K562 (cell line): ENCODE data around the gene ZNF32. TPM values are rescaled to one million over a fixed set of nuclear protein-coding genes. Genes with fewer than 3 reads are reported as not detected.

Experiments
- ATAC-seq: fragments of 200-7000 bp; cut with Tn5 transposase; 3 replicates; pipeline ENCODE4 v1.9.1; 2020; ENCODE audit warnings: moderate library complexity
- BruUV-seq: library from RNA; stranded (reverse); fragments of 400-500 nt; replicated peaks from 2 replicates; lab custom pipeline; 2021; lab: Mats Ljungman, UMichigan
- CTCF ChIA-PET: fragments of 300-600 bp; formaldehyde crosslinking; extraction: SDS; loops from one replicate; lab custom pipeline; 2021; ENCODE audit warnings: low intra/inter-chr PET ratio; lab: Yijun Ruan, JAX
- POLR2A ChIA-PET: fragments of 300-600, 350-650 bp; sonication (Branson Sonifier 250); formaldehyde crosslinking; extraction: SDS; loops from one replicate; lab custom pipeline; 2021; ENCODE audit warnings: antibody characterized with exemption, inconsistent platforms; lab: Yijun Ruan, JAX
- DNase-seq, 4 experiments: peaks; one replicate each; pipeline versions ENCODE4 v3.0.0 to v3.0.0-alpha.2; 2011 to 2018; ENCODE audit warnings: low spot score in 3 of 4, mixed read lengths in 3 of 4; ENCODE audit errors: extremely low read depth in 1 of 4
- FAIRE-seq: peaks from 2 replicates; lab custom pipeline; 2011; peaks lifted over from hg19 to GRCh38; lab: Jason Lieb, UNC
- H2AFZ ChIP-seq: 2 replicates; pipeline ENCODE4 v1.6.0; 2011; ENCODE audit warnings: low read depth, low read length, control low read depth, inconsistent platforms
- H3K27ac ChIP-seq: fragments of 200-600 bp; 3 replicates; pipeline ENCODE4 v1.8.0; 2011; ENCODE audit warnings: low read depth, mild to moderate bottlenecking, control low read depth, inconsistent platforms, low read length, moderate library complexity, mixed read lengths; ENCODE audit errors: extremely low read depth
- H3K27me3 ChIP-seq, 2 experiments: fragments of 300-600 bp in 1 of 2; 2 replicates in 1 of 2; 3 replicates in 1 of 2; pipeline versions ENCODE4 v1.6.0 to v1.8.0; 2011; ENCODE audit warnings: inconsistent platforms in 2 of 2, low read length in 2 of 2, mild to moderate bottlenecking in 1 of 2, mixed read lengths in 1 of 2, moderate library complexity in 1 of 2; ENCODE audit not compliant: control insufficient read depth in 2 of 2, insufficient read depth in 2 of 2
- H3K36me3 ChIP-seq: fragments of 300-600 bp; 3 replicates; pipeline ENCODE4 v1.8.0; 2011; ENCODE audit warnings: mild to moderate bottlenecking, low read length, inconsistent platforms; ENCODE audit not compliant: control insufficient read depth, insufficient read depth
- H3K4me1 ChIP-seq, 2 experiments: fragments of 200-600 bp in 1 of 2; replicated peaks in 1 of 2; 2 replicates in 1 of 2; 3 replicates in 1 of 2; pipeline versions ENCODE4 v1.5.1 to v1.8.0; 2011; ENCODE audit warnings: inconsistent platforms in 2 of 2, low read length in 2 of 2, mild to moderate bottlenecking in 1 of 2, mixed read lengths in 1 of 2, moderate library complexity in 1 of 2; ENCODE audit not compliant: control insufficient read depth in 2 of 2, insufficient read depth in 2 of 2
- H3K4me2 ChIP-seq: 2 replicates; pipeline ENCODE4 v1.6.1; 2011; ENCODE audit warnings: low read length, control low read depth, inconsistent platforms, mixed read lengths; ENCODE audit not compliant: insufficient read depth
- H3K4me3 ChIP-seq: fragments of 200-600 bp; sonication (generic), shearing (Covaris generic); 2 replicates; pipeline ENCODE4 v1.5.1; 2016; ENCODE audit warnings: control low read depth, inconsistent platforms
- H3K79me2 ChIP-seq: fragments of 200-600 bp; 3 replicates; pipeline ENCODE4 v1.8.0; 2011; ENCODE audit warnings: low read length, inconsistent platforms; ENCODE audit not compliant: control insufficient read depth, insufficient read depth
- H3K9ac ChIP-seq, 2 experiments: 2 replicates each; pipeline versions ENCODE4 v1.6.0 to v1.6.1; 2011; ENCODE audit warnings: low read depth in 2 of 2, low read length in 2 of 2, control low read depth in 1 of 2, inconsistent platforms in 1 of 2, mild to moderate bottlenecking in 1 of 2, mixed read lengths in 1 of 2; ENCODE audit not compliant: insufficient read depth in 1 of 2
- H3K9me1 ChIP-seq: one replicate; pipeline ENCODE4 v1.6.0; 2011; ENCODE audit warnings: inconsistent platforms, mild to moderate bottlenecking, low read length, moderate library complexity; ENCODE audit not compliant: control insufficient read depth, insufficient read depth
- H3K9me3 ChIP-seq: replicated peaks from 2 replicates; pipeline ENCODE4 v1.5.1; 2011; ENCODE audit warnings: low read depth, low read length, inconsistent platforms; ENCODE audit not compliant: control insufficient read depth, insufficient read depth
- H4K20me1 ChIP-seq: replicated peaks from 2 replicates; pipeline ENCODE4 v1.6.1; 2011; ENCODE audit warnings: low read length, inconsistent platforms, mixed read lengths; ENCODE audit not compliant: control insufficient read depth, insufficient read depth
- CTCF ChIP-seq, 3 experiments: IDR thresholded peaks in 2 of 3; conservative IDR thresholded peaks in 1 of 3; 2 replicates each; pipeline ENCODE4 v1.5.1; 2011 to 2012; ENCODE audit warnings: low read length in 3 of 3, mild to moderate bottlenecking in 3 of 3, control low read depth in 2 of 3, improper control_type of control experiment in 1 of 3, inconsistent platforms in 1 of 3, low read depth in 1 of 3, mixed read lengths in 1 of 3, moderate library complexity in 1 of 3; ENCODE audit not compliant: insufficient read depth in 2 of 3
- E2F6 ChIP-seq, 2 experiments: IDR thresholded peaks; 2 replicates each; pipeline ENCODE4 v1.6.1; 2011; ENCODE audit warnings: borderline replicate concordance in 1 of 2, control low read depth in 1 of 2, low read depth in 1 of 2, low read length in 1 of 2, mild to moderate bottlenecking in 1 of 2, mixed read lengths in 1 of 2, moderate library complexity in 1 of 2; ENCODE audit not compliant: insufficient read depth in 1 of 2, insufficient read length in 1 of 2, poor library complexity in 1 of 2, severe bottlenecking in 1 of 2; ENCODE audit errors: extremely low read depth in 1 of 2
- HBP1 ChIP-seq: fragments of 450-650 bp; formaldehyde crosslinking; IDR thresholded peaks from 2 replicates; pipeline ENCODE4 v1.4.0; 2022; ENCODE audit warnings: missing genetic modification characterization
- LCOR ChIP-seq: sonication (generic); formaldehyde crosslinking; IDR thresholded peaks from 2 replicates; pipeline ENCODE4 v1.8.0; 2022; ENCODE audit warnings: mild to moderate bottlenecking, missing genetic modification reagents
- PRDM10 ChIP-seq: fragments of 450-650 bp; IDR thresholded peaks from 2 replicates; pipeline ENCODE4 v1.6.1; 2018; ENCODE audit not compliant: partially characterized antibody
- RAD21 ChIP-seq, 2 experiments: fragments of 250-450 bp in 1 of 2; fragments of 450-650 bp in 1 of 2; sonication (Bioruptor Pico) in 1 of 2; formaldehyde crosslinking in 1 of 2; IDR thresholded peaks in 1 of 2; conservative IDR thresholded peaks in 1 of 2; 2 replicates each; pipeline versions ENCODE4 v1.4.0 to v1.8.0; 2020 to 2022; ENCODE audit warnings: mild to moderate bottlenecking in 2 of 2, moderate library complexity in 1 of 2
- UBTF ChIP-seq, 2 experiments: IDR thresholded peaks; 2 replicates each; pipeline ENCODE4 v1.6.1; 2012; ENCODE audit warnings: improper control_type of control experiment in 2 of 2, low read depth in 2 of 2, low read length in 2 of 2, borderline replicate concordance in 1 of 2
- ZNF24 ChIP-seq: fragments of 450-650 bp; IDR thresholded peaks from 2 replicates; pipeline ENCODE4 v1.6.1; 2016
- WGBS: fragments of 100-300 bp; shearing (Covaris generic); methylation state at CpG from one replicate; pipeline ENCODE4 v1.1.6; 2016; ENCODE audit warnings: low coverage, mixed read lengths; ENCODE audit not compliant: insufficient coverage; ENCODE audit errors: missing lambda C conversion rate; 5-methylcytosine and 5-hydroxymethylcytosine counted together
- in situ Hi-C: fragments of 300-500 bp; cut with MboI; formaldehyde crosslinking; loops from 4 replicates; pipeline ENCODE4 v1.15.0; 2018; ENCODE audit warnings: inconsistent platforms, mixed read lengths
- intact Hi-C: fragments of 100-400 bp; cut with micrococcal nuclease; formaldehyde crosslinking; loops from 2 replicates; pipeline ENCODE4 v1.14.2; 2022
- polyA plus RNA-seq, 8 experiments: library from polyadenylated mRNA; depleted of rRNA in 4 of 8; stranded (reverse) in 5 of 8; unstranded in 3 of 8; fragments of >200 nt; fragmentation: Nextera tagmentation in 2 of 8; fragmentation: Illumina TruSeq in 1 of 8; extraction: Ambion mirVana in 2 of 8; extraction: Trizol in 1 of 8; gene quantifications; 2 replicates each; pipeline versions ENCODE4 v1.2.1 to v1.2.3, GENCODE V29; 2011 to 2014; ENCODE audit warnings: inconsistent platforms in 1 of 8, missing spikeins in 1 of 8
- total RNA-seq, 7 experiments: library from RNA; depleted of rRNA in 6 of 7; stranded (reverse); fragments of >200 nt in 6 of 7; fragmentation: Illumina TruSeq in 2 of 7; extraction: Trizol in 2 of 7; gene quantifications; 2 replicates each; pipeline versions ENCODE4 v1.2.1 to v1.2.3, GENCODE V29; 2011 to 2021; ENCODE audit warnings: low replicate concordance in 1 of 7

The ZNF32 gene
- total and polyA plus RNA-seq, 9 of the 15 experiments (the other 6 are each of a cell fraction or from before 2014, with no cell fraction given): 17.3 to 57.0 (median 26.3) TPM

- H3K27me3 ChIP-seq: peaks cover 45 to 57% of the 10 kb centered on the region in 2 experiments
- H3K4me1 ChIP-seq: peaks cover 0 to 10% of the 10 kb centered on the region in 2 experiments; a peak in 1 of 5 replicates
- 6% methylated on average over 34 of the region's 35 CpGs for WGBS
- no peak for FAIRE-seq
- no peak overlapping the region for H2AFZ ChIP-seq
- H3K9me3 ChIP-seq: no peaks in the 10 kb centered on the region
- H3K79me2 ChIP-seq: no peaks in the 10 kb centered on the region
- BruUV-seq: no TSS peak
- intact Hi-C loops: loop anchor here (10.0 kb wide), 1 partner anchor 183 kb away; no protein-coding TSS in a partner anchor
- CTCF ChIA-PET: interaction anchor here (0.6 to 0.7 kb wide), 2 partner anchors 643 to 714 kb away, joined by 4 to 5 read pairs; no protein-coding TSS in a partner anchor
- DNase-seq: peak; percentile 45 to 69 (median 52)
- POLR2A ChIA-PET: interaction anchor here (0.7 kb wide), 1 partner anchor 45 kb away, joined by 3 read pairs; no protein-coding TSS in a partner anchor
- H3K27ac ChIP-seq: no peak overlapping the region
- H3K9ac ChIP-seq: no peak overlapping the region
- in situ Hi-C loops: loop anchor here (10.0 kb wide), 1 partner anchor 1197 kb away; no protein-coding TSS in a partner anchor
- H4K20me1 ChIP-seq: peaks cover 5% of the 10 kb centered on the region; the same call in 1 of the 2 replicates
- no peak overlapping the region for H3K4me2 ChIP-seq
- H3K36me3 ChIP-seq: no peaks in the 10 kb centered on the region
- peak; percentile 90 for ATAC-seq
- H3K9me1 ChIP-seq: no peaks in the 10 kb centered on the region
- H3K4me3 ChIP-seq: no peak overlapping the region
- TF ChIP-seq PRDM10: peak; percentile 13
- peak in 1 of 2 experiments; percentile 34 for TF ChIP-seq E2F6 (IDR thresholded peaks at IDR 0.05; ENCODE audit: borderline replicate concordance in 1 of 2, extremely low read depth in 1 of 2, insufficient read depth in 1 of 2, insufficient read length in 1 of 2, low read depth in 1 of 2, low read length in 1 of 2, poor library complexity in 1 of 2, severe bottlenecking in 1 of 2)
- TF ChIP-seq CTCF (IDR thresholded peaks at IDR 0.05 in 2 of 3, conservative IDR thresholded peaks at IDR 0.05 in 1 of 3; ENCODE audit: insufficient read depth in 2 of 3, low read depth in 1 of 3, low read length in 3 of 3): peak in 2 of 3 experiments; percentile 32 to 41; a peak in 5 of 6 replicates
- TF ChIP-seq RAD21 (CRISPR knock-in tag; conservative IDR thresholded peaks at IDR 0.05 in 1 of 2, IDR thresholded peaks at IDR 0.05 in 1 of 2): peak in 1 of 2 experiments; percentile 33; a peak in 2 of 4 replicates
- no peak for TF ChIP-seq HBP1 (CRISPR knock-in tag)
- TF ChIP-seq UBTF (IDR thresholded peaks at IDR 0.05; ENCODE audit: borderline replicate concordance in 1 of 2, low read depth in 2 of 2, low read length in 2 of 2): 0 out of 4 replicates have a peak, but pooled peaks of 1 of the 2 experiments have one; percentile 47
- no peak for TF ChIP-seq ZNF24
- TF ChIP-seq LCOR (CRISPR knock-in tag): no peak
These were observed 18.6 kb upstream of the ZNF32 start for GRCh38 chr10:43667317-43667731.
